ENCODE data around the gene DRAM2. TPM values are rescaled to one million over a fixed set of nuclear protein-coding genes. Genes with fewer than 3 reads are reported as not detected.

Gene DRAM2
- total and polyA plus RNA-seq, 9 of the 15 experiments (the other 6 are each of a cell fraction or from before 2014, with no cell fraction given): 29.0 to 161 (median 53.5) TPM

DNA sequence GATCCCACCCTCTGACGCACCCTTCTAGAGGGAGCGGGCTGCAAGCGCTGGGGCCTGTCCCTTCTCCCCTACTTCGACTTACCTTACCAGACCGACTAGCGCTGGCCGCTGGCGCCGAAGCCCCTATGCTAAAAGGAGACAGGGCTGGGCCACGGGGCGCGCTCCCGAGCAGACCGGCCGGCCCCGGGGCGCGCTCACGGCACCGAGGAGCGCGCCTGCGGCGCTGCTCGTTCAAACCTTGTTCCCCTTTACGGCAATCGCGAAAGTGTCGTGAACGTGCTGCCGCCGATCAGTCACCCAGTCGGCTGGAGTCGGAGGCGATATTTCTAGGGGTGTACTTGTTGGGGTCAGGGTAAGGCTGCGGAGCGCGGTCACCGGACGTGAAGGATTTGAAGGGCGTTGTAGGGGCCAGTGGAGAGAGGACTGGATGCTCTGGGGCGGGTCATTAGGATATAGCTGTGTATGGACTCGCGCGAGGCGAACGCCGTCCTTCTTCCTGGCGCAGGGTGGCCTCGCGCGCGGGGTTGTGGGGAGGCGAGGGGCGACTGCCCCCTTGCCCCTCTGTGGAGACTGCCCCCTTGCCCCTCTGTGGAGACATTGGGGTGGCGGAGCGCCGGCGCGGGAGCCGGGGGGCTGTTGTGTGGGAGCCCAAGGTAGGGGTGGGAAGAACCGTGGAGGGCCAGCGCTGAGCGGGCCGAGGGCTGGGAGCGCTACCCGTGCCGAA, at the start of gene DRAM2, which contains the start of gene CEPT1 (continued):
- TF ChIP-seq, protein P1, sequence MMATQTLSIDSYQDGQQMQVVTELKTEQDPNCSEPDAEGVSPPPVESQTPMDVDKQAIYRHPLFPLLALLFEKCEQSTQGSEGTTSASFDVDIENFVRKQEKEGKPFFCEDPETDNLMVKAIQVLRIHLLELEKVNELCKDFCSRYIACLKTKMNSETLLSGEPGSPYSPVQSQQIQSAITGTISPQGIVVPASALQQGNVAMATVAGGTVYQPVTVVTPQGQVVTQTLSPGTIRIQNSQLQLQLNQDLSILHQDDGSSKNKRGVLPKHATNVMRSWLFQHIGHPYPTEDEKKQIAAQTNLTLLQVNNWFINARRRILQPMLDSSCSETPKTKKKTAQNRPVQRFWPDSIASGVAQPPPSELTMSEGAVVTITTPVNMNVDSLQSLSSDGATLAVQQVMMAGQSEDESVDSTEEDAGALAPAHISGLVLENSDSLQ (IDR thresholded peaks at IDR 0.05): peak; percentile 87
- TF ChIP-seq, protein P2, sequence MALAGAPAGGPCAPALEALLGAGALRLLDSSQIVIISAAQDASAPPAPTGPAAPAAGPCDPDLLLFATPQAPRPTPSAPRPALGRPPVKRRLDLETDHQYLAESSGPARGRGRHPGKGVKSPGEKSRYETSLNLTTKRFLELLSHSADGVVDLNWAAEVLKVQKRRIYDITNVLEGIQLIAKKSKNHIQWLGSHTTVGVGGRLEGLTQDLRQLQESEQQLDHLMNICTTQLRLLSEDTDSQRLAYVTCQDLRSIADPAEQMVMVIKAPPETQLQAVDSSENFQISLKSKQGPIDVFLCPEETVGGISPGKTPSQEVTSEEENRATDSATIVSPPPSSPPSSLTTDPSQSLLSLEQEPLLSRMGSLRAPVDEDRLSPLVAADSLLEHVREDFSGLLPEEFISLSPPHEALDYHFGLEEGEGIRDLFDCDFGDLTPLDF (CRISPR knock-in tag; IDR thresholded peaks at IDR 0.05): no peak
- peak; percentile 26 for TF ChIP-seq ZNF263 (CRISPR knock-in tag; IDR thresholded peaks at IDR 0.05; ENCODE audit: borderline replicate concordance)
- no peak for TF ChIP-seq SRSF7 (optimal IDR thresholded peaks at IDR 0.05; ENCODE audit: low read depth, low read length)
- TF ChIP-seq MTA2 (IDR thresholded peaks at IDR 0.05; ENCODE audit: low read depth): peak; percentile 8; the same call in 1 of the 2 replicates
- TF ChIP-seq RNF2 (IDR thresholded peaks at IDR 0.05): no peak
- no peak for TF ChIP-seq ZNF695 (CRISPR knock-in tag; IDR thresholded peaks at IDR 0.05)
- TF ChIP-seq POLR2AphosphoS5 (IDR thresholded peaks at IDR 0.05; ENCODE audit: control insufficient read depth, insufficient read depth, low read depth, low read length): peak; percentile 88
- TF ChIP-seq HMG20A (CRISPR knock-in tag; conservative IDR thresholded peaks at IDR 0.05): no peak
- no peak for TF ChIP-seq ZNF146 (CRISPR knock-in tag; IDR thresholded peaks at IDR 0.05; ENCODE audit: unreplicated experiment)
- TF ChIP-seq SLC30A9 (CRISPR knock-in tag; IDR thresholded peaks at IDR 0.05): no peak
- TF ChIP-seq THRB (CRISPR knock-in tag; conservative IDR thresholded peaks at IDR 0.05): no peak
- TF ChIP-seq, protein P3, sequence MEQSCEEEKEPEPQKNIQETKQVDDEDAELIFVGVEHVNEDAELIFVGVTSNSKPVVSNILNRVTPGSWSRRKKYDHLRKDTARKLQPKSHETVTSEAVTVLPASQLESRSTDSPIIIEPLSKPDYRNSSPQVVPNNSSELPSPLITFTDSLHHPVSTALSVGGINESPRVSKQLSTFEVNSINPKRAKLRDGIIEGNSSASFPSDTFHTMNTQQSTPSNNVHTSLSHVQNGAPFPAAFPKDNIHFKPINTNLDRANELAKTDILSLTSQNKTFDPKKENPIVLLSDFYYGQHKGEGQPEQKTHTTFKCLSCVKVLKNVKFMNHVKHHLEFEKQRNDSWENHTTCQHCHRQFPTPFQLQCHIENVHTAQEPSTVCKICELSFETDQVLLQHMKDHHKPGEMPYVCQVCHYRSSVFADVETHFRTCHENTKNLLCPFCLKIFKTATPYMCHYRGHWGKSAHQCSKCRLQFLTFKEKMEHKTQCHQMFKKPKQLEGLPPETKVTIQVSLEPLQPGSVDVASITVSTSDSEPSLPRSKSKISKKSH (CRISPR knock-in tag; IDR thresholded peaks at IDR 0.05): no peak
- TF ChIP-seq ETS2 (tag; IDR thresholded peaks at IDR 0.05; ENCODE audit: borderline replicate concordance, poor library complexity, severe bottlenecking): no peak
- TF ChIP-seq EZH2 (IDR thresholded peaks at IDR 0.05; ENCODE audit: borderline replicate concordance, low read depth, low read length): no peak
- peak; percentile 41; the same call in 1 of the 2 replicates for TF ChIP-seq ARID1B (IDR thresholded peaks at IDR 0.05)
- no peak for TF ChIP-seq PATZ1 (CRISPR knock-in tag; IDR thresholded peaks at IDR 0.05; ENCODE audit: borderline replicate concordance)
- no peak for TF ChIP-seq YBX1 (IDR thresholded peaks at IDR 0.05)
- TF ChIP-seq ZNF436 (CRISPR knock-in tag; IDR thresholded peaks at IDR 0.05): no peak
- no peak for TF ChIP-seq JUNB (CRISPR knock-in tag; conservative IDR thresholded peaks at IDR 0.05)
- TF ChIP-seq RBM15 (IDR thresholded peaks at IDR 0.05; ENCODE audit: insufficient read depth, low read length): no peak
- TF ChIP-seq ZNF232 (CRISPR knock-in tag; IDR thresholded peaks at IDR 0.05): 0 out of 2 replicates have a peak, but pooled peaks have one; percentile 63

Measured in K562 (cell line).